Large intestine (tissue), 3 donors: ENCODE data around the gene SF3B4. TPM values are rescaled to one million over a fixed set of nuclear protein-coding genes. Genes with fewer than 3 reads are reported as not detected.
"Not testable (repeated sequence)": the region's sequence is repeated elsewhere in the genome, so short reads cannot be mapped to it uniquely, and the experiment has no call there.

Source experiments
- DNase-seq, 2 donors: peaks; one replicate each; pipeline versions ENCODE4 v3.0.0 to v3.0.0-alpha.2; 2013
- H3K27ac ChIP-seq: one replicate; pipeline ENCODE4 v1.5.1; 2013; ENCODE audit warnings: low read length
- H3K27me3 ChIP-seq: 2 replicates; pipeline ENCODE4 v1.6.1; 2013; ENCODE audit warnings: low read length; ENCODE audit not compliant: control insufficient read depth, insufficient read depth
- H3K36me3 ChIP-seq: 2 replicates; pipeline ENCODE4 v1.6.1; 2013; ENCODE audit warnings: low read length; ENCODE audit not compliant: control insufficient read depth, insufficient read depth
- H3K4me1 ChIP-seq: one replicate; pipeline ENCODE4 v1.6.1; 2013; ENCODE audit warnings: low read length; ENCODE audit not compliant: control insufficient read depth, insufficient read depth
- H3K4me3 ChIP-seq: one replicate; pipeline ENCODE4 v1.5.1; 2013; ENCODE audit warnings: low read length
- H3K9me3 ChIP-seq: one replicate; pipeline ENCODE4 v1.6.1; 2013; ENCODE audit warnings: mild to moderate bottlenecking, low read depth, low read length, moderate library complexity; ENCODE audit not compliant: control insufficient read depth
- WGBS: methylation state at CpG from one replicate; pipeline ENCODE4 v1.1.5; 2013; ENCODE audit warnings: low lambda C conversion rate; ENCODE audit not compliant: insufficient coverage; 5-methylcytosine and 5-hydroxymethylcytosine counted together
- polyA plus RNA-seq: library from polyadenylated mRNA; unstranded; fragments of 120-200 nt; gene quantifications from one replicate; pipeline ENCODE4 v1.2.1, GENCODE V29; 2013

The SF3B4 gene
- polyA plus RNA-seq, 1 donor: 57.3 TPM

- peak; percentile 93 to 96 for DNase-seq
- H3K27ac ChIP-seq: peak within 1 kb of the TSS; percentile 67
- H3K4me1 ChIP-seq: peaks cover 8% of the 10 kb centered on the region
- WGBS: no CpG with 5 or more reads among the region's 65 CpGs
- H3K27me3 ChIP-seq: no peaks in the 10 kb centered on the region
- H3K36me3 ChIP-seq: no peaks in the 10 kb centered on the region
- H3K9me3 ChIP-seq: peaks cover 7% of the 10 kb centered on the region
- H3K4me3 ChIP-seq: peak within 1 kb of the TSS; percentile 58
These were observed 27.9 kb downstream of the SF3B4 start, which contains the start of gene BOLA1 for GRCh38 chr1:149899460-149900284. Gene BOLA1, plus strand, starts transcription at chr1:149899568. Its CDS starts 492 bp downstream, at chr1:149900060.

- WGBS: no CpG with 5 or more reads among the region's 4 CpGs
- no peaks in the 10 kb centered on the region for H3K36me3 ChIP-seq
- H3K27me3 ChIP-seq: no peaks in the 10 kb centered on the region
- no peak overlapping the region for H3K27ac ChIP-seq
- H3K4me3 ChIP-seq: no peak overlapping the region
- DNase-seq: no peak
- H3K9me3 ChIP-seq: peaks cover 7% of the 10 kb centered on the region
- H3K4me1 ChIP-seq: peaks cover 8% of the 10 kb centered on the region
These were observed 31.0 kb downstream of the SF3B4 start for GRCh38 chr1:149896575-149896974.

GRCh38 chr1:149888999-149889289, 38.7 kb downstream of the SF3B4 start:
- WGBS: 20% methylated on average over 2 of the region's 6 CpGs
- peak overlapping the region; percentile 79 for H3K4me3 ChIP-seq
- no peaks in the 10 kb centered on the region for H3K9me3 ChIP-seq
- H3K27me3 ChIP-seq: no peaks in the 10 kb centered on the region
- H3K27ac ChIP-seq: peak overlapping the region; percentile 95
- H3K36me3 ChIP-seq: no peaks in the 10 kb centered on the region
- no peak for DNase-seq
- peaks cover 11% of the 10 kb centered on the region for H3K4me1 ChIP-seq

GRCh38 chr1:149888247-149888998, 39.2 kb downstream of the SF3B4 start:
- peak overlapping the region; percentile 95 for H3K27ac ChIP-seq
- peaks cover 11% of the 10 kb centered on the region for H3K4me1 ChIP-seq
- peak; percentile 84 to 90 for DNase-seq
- 19% methylated on average over 5 of the region's 28 CpGs for WGBS
- no peaks in the 10 kb centered on the region for H3K27me3 ChIP-seq
- no peaks in the 10 kb centered on the region for H3K36me3 ChIP-seq
- no peaks in the 10 kb centered on the region for H3K9me3 ChIP-seq
- peak overlapping the region; percentile 79 for H3K4me3 ChIP-seq

- no peaks in the 10 kb centered on the region for H3K27me3 ChIP-seq
- H3K4me1 ChIP-seq: peaks cover 11% of the 10 kb centered on the region
- no peaks in the 10 kb centered on the region for H3K9me3 ChIP-seq
- 0% methylated on average over 2 of the region's 46 CpGs for WGBS
- DNase-seq: peak; percentile 97 to 99
- H3K4me3 ChIP-seq: peak overlapping the region; percentile 79
- no peaks in the 10 kb centered on the region for H3K36me3 ChIP-seq
- H3K27ac ChIP-seq: peak overlapping the region; percentile 95
These were observed 40.0 kb downstream of the SF3B4 start for GRCh38 chr1:149887456-149888246.

- DNase-seq, H3K9me3 ChIP-seq, H3K36me3 ChIP-seq, H3K27me3 ChIP-seq: not testable (repeated sequence)
- Histone ChIP-seq H3K27ac (peak overlapping the region; percentile 95), H3K4me1 (peaks cover 13% of the 10 kb centered on the region), H3K4me3 (peak overlapping the region; percentile 79)
- WGBS: 0% methylated on average over 2 of the region's 13 CpGs
These were observed 40.5 kb downstream of the SF3B4 start for GRCh38 chr1:149887196-149887455.

- Histone ChIP-seq H3K4me1 (peaks cover 17% of the 10 kb centered on the region), H3K27ac (peak overlapping the region; percentile 95), H3K9me3 (no peaks in the 10 kb centered on the region), H3K36me3 (no peaks in the 10 kb centered on the region), H3K4me3 (peak overlapping the region; percentile 79), H3K27me3 (no peaks in the 10 kb centered on the region)
- DNase-seq: peak; percentile 99 to 100
- WGBS: 0% methylated on average over 6 of the region's 62 CpGs
These were observed 41.0 kb downstream of the SF3B4 start for GRCh38 chr1:149886396-149887195.

- Histone ChIP-seq H3K4me1 (peaks cover 17% of the 10 kb centered on the region), H3K27ac (peak overlapping the region; percentile 95), H3K4me3 (peak overlapping the region; percentile 65)
- H3K36me3 ChIP-seq, DNase-seq, H3K9me3 ChIP-seq, H3K27me3 ChIP-seq: not testable (repeated sequence)
- WGBS: no CpG with 5 or more reads among the region's 19 CpGs
These were observed 41.5 kb downstream of the SF3B4 start for GRCh38 chr1:149886121-149886395.

GRCh38 chr1:149885339-149886120, 42.1 kb downstream of the SF3B4 start:
- Histone ChIP-seq H3K4me3 (peak overlapping the region; percentile 65), H3K36me3 (no peaks in the 10 kb centered on the region), H3K4me1 (peaks cover 17% of the 10 kb centered on the region), H3K27ac (peak overlapping the region; percentile 95), H3K27me3 (no peaks in the 10 kb centered on the region), H3K9me3 (no peaks in the 10 kb centered on the region)
- WGBS: 0% methylated on average over 2 of the region's 36 CpGs
- DNase-seq: peak; percentile 76 to 86
